ENCODE results near the gene ACACA. TPM values are rescaled to one million over a fixed set of nuclear protein-coding genes. Genes with fewer than 3 reads are reported as not detected.

ACACA gene
- total RNA-seq, 4 donors from 2014 or later, result 30.0 to 69.7 (median 49.9) TPM

DNA sequence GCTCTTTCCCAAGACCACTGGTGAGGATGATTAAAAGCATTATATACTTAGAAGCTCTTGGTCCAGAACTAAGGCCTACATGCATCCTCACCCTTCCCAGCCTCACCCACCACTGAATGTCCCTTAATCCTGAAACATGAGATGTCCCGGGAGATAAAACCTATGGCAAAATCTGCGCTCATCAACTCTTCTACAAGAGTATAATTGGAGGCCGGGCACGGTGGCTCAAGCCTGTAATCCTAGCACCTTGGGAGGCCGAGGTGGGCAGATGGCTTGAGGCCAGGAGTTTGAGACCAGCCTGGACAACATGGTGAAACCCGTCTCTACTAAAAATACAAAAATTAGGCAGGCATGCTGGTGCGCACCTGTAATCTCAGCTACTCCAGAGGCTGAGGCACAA, 13.3 kb downstream of the ACACA start:
- no peaks in the 10 kb centered on the region for H3K36me3 ChIP-seq
- 91 to 96% methylated on average over 7 of the region's 7 CpGs for WGBS, 2 donors
- H3K9me3 ChIP-seq, result no peaks in the 10 kb centered on the region
- TF ChIP-seq POLR2A (IDR thresholded peaks at IDR 0.05), result no peak
- no peak for TF ChIP-seq EP300 (IDR thresholded peaks at IDR 0.05)
- TF ChIP-seq, protein P1, sequence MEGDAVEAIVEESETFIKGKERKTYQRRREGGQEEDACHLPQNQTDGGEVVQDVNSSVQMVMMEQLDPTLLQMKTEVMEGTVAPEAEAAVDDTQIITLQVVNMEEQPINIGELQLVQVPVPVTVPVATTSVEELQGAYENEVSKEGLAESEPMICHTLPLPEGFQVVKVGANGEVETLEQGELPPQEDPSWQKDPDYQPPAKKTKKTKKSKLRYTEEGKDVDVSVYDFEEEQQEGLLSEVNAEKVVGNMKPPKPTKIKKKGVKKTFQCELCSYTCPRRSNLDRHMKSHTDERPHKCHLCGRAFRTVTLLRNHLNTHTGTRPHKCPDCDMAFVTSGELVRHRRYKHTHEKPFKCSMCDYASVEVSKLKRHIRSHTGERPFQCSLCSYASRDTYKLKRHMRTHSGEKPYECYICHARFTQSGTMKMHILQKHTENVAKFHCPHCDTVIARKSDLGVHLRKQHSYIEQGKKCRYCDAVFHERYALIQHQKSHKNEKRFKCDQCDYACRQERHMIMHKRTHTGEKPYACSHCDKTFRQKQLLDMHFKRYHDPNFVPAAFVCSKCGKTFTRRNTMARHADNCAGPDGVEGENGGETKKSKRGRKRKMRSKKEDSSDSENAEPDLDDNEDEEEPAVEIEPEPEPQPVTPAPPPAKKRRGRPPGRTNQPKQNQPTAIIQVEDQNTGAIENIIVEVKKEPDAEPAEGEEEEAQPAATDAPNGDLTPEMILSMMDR (IDR thresholded peaks at IDR 0.05), result no peak
- no peak for DNase-seq (ENCODE audit: low spot score in 2 of 2)
- no peak overlapping the region for H3K27ac ChIP-seq
- peaks cover 0 to 15% (median 0%) of the 10 kb centered on the region in 4 donors for H3K4me1 ChIP-seq
- H3K27me3 ChIP-seq, result no peaks in the 10 kb centered on the region
- no peak overlapping the region for H3K4me3 ChIP-seq

DNA sequence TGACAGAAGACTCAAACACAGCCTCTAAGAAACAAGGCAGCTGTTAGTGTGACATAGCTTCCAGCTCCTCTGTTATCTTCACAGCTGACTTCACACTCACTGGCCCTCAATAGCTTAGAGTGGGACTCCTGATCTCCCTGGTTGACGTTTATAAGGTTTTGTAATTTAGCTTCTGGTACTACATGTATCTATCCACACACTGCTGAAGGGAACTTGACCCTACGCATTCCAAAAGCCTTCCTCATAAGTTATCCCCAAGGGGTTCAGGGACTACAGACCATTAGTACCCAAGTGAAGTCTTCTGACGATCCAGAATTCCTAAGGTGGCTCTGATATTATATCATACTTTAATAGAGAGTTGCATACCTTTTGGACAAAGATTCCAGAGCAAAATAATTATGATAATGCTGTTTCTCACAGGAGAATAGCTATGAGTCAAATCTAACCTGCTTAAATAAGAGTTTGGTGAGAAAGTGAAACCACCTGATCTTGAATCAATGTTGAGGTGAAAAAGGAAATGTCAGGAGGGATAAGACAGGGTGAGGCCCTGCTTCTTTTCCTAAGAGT, 14.5 kb downstream of the ACACA start:
- 33 to 53% methylated on average over 3 of the region's 3 CpGs for WGBS, 2 donors
- no peak overlapping the region for H3K4me3 ChIP-seq
- DNase-seq (ENCODE audit: low spot score in 2 of 2), result peak in 1 of 2 donors; percentile 17
- H3K27ac ChIP-seq, result peak overlapping the region in 2 of 4 donors; percentile 23 to 56
- no peaks in the 10 kb centered on the region for H3K9me3 ChIP-seq
- peaks cover 0 to 9% (median 0%) of the 10 kb centered on the region in 4 donors for H3K4me1 ChIP-seq
- peaks cover 0 to 4% (median 0%) of the 10 kb centered on the region in 3 donors for H3K36me3 ChIP-seq
- no peaks in the 10 kb centered on the region for H3K27me3 ChIP-seq
- TF ChIP-seq, protein P1 (IDR thresholded peaks at IDR 0.05), result no peak
- peak in 1 of 2 donors; percentile 32 for TF ChIP-seq EP300 (IDR thresholded peaks at IDR 0.05)

DNA sequence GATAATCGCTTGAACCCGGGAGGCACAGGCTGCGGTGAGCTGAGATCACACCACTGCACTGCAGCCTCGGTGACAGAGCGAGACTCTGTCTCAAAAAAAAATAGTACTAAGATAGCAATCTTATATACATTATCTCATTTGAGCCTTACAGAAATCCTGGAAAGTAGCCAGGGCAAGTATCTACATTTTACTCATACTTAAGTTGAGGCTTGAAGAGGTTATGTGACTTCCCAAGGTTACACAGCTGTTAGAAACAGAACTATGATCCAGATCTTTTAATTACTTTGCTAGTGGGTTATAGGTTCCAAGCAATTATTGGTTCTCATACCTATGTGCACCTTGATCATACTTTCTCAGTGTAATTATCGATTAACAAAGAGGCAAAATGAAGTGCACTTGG, 15.5 kb downstream of the ACACA start:
- no peaks in the 10 kb centered on the region for H3K9me3 ChIP-seq
- 83 to 89% methylated on average over 6 of the region's 6 CpGs for WGBS, 2 donors
- no peaks in the 10 kb centered on the region for H3K27me3 ChIP-seq
- no peak overlapping the region for H3K4me3 ChIP-seq
- peak overlapping the region in 1 of 4 donors; percentile 56 for H3K27ac ChIP-seq
- H3K4me1 ChIP-seq, result peaks cover 0 to 9% (median 0%) of the 10 kb centered on the region in 4 donors
- TF ChIP-seq EP300 (IDR thresholded peaks at IDR 0.05), result no peak
- TF ChIP-seq POLR2A (IDR thresholded peaks at IDR 0.05), result no peak
- TF ChIP-seq, protein P1 (IDR thresholded peaks at IDR 0.05), result no peak
- DNase-seq (ENCODE audit: low spot score in 2 of 2), result no peak
- peaks cover 0 to 4% (median 0%) of the 10 kb centered on the region in 3 donors for H3K36me3 ChIP-seq

DNA sequence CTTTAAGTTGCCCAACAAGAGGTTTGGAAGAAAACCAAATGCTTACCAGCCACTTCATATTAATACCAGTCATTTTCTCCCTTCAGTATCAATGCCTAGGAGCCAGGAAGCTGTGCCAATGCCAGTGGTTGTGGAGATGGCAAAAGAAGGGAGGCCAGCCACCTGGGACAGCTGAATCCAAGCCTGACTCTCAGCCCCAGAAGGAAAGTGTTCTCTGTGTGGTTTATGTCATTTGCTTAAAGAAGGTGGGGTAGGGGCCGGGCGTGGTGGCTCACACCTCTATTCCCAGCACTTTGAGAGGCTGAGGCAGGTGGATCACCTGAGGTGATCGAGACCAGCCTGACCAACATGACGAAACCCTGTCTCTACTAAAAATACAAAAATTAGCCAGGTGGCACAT, 17.5 kb downstream of the ACACA start:
- TF ChIP-seq POLR2A (IDR thresholded peaks at IDR 0.05) (no peak), EP300 (IDR thresholded peaks at IDR 0.05) (no peak)
- TF ChIP-seq, protein P1 (IDR thresholded peaks at IDR 0.05), result no peak
- no peak for DNase-seq (ENCODE audit: low spot score in 2 of 2)
- H3K27me3 ChIP-seq, result no peaks in the 10 kb centered on the region
- peaks cover 0 to 4% (median 0%) of the 10 kb centered on the region in 3 donors for H3K36me3 ChIP-seq
- H3K27ac ChIP-seq, result no peak overlapping the region
- no peaks in the 10 kb centered on the region for H3K9me3 ChIP-seq
- no peak overlapping the region for H3K4me3 ChIP-seq
- WGBS, 2 donors, result 96% methylated on average over 4 of the region's 4 CpGs
- H3K4me1 ChIP-seq, result peaks cover 0 to 9% (median 0%) of the 10 kb centered on the region in 4 donors

DNA sequence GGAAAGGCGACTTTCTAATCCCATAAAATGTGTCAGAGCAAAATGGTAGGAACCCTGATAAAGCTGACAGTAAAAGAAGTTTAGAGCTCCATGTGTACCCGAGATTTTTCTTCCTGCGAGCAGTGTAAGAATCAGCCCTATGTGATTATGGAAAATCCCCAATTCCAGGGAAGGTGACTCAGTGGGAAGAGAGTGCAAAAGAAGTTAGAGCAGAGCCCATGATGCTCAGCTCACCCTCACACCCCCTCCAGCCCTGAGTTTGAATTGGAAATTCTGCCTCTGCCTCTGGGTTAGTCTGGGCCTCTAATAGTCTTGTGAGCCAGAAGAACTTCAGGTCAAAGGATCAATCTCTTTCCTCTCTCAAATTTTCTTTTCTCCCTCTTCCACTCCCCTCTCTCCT, 18.4 kb downstream of the ACACA start:
- no peak for TF ChIP-seq EP300 (IDR thresholded peaks at IDR 0.05)
- no peak for TF ChIP-seq POLR2A (IDR thresholded peaks at IDR 0.05)
- TF ChIP-seq, protein P1 (IDR thresholded peaks at IDR 0.05), result no peak
- H3K9me3 ChIP-seq, result no peaks in the 10 kb centered on the region
- DNase-seq (ENCODE audit: low spot score in 2 of 2), result no peak
- H3K27me3 ChIP-seq, result no peaks in the 10 kb centered on the region
- peaks cover 0 to 4% (median 0%) of the 10 kb centered on the region in 3 donors for H3K36me3 ChIP-seq
- 75 to 83% methylated on average over 3 of the region's 3 CpGs for WGBS, 2 donors
- no peak overlapping the region for H3K4me3 ChIP-seq
- H3K27ac ChIP-seq, result no peak overlapping the region
- H3K4me1 ChIP-seq, result peaks cover 0 to 9% (median 0%) of the 10 kb centered on the region in 4 donors

Measured in tibial nerve (tissue), 4 donors.